Nephron (organoid): ENCODE measurements around the gene SLCO2A1.

Source experiments
- H3K27ac Mint-ChIP-seq, 3 experiments: 2 replicates each; pipeline ENCODE4 v1.8.0; 2020; ENCODE audit warnings: mixed read lengths in 3 of 3, mild to moderate bottlenecking in 2 of 3, moderate library complexity in 1 of 3
- H3K27me3 Mint-ChIP-seq: 2 replicates; pipeline ENCODE4 v1.8.0; 2021; ENCODE audit warnings: low read depth, mild to moderate bottlenecking, moderate library complexity, mixed read lengths
- H3K36me3 Mint-ChIP-seq: 2 replicates; pipeline ENCODE4 v1.8.0; 2020; ENCODE audit warnings: low read depth, mixed read lengths
- H3K4me1 Mint-ChIP-seq: 2 replicates; pipeline ENCODE4 v1.8.0; 2020; ENCODE audit warnings: mixed read lengths
- H3K4me3 Mint-ChIP-seq, 3 experiments: 2 replicates each; pipeline ENCODE4 v1.8.0; 2020; ENCODE audit warnings: mild to moderate bottlenecking in 3 of 3, mixed read lengths in 3 of 3, moderate library complexity in 2 of 3
- H3K9me3 Mint-ChIP-seq: 2 replicates; pipeline ENCODE4 v1.8.0; 2020; ENCODE audit warnings: mixed read lengths
- TF ChIP-seq, protein P1 (sequence below), 3 experiments: fragments of 200-600 bp; sonication (generic); IDR thresholded peaks; one replicate each; pipeline ENCODE4 v1.5.0; 2021; ENCODE audit warnings: antibody characterized with exemption in 3 of 3; ENCODE audit not compliant: unreplicated experiment in 3 of 3

SLCO2A1 gene

DNA sequence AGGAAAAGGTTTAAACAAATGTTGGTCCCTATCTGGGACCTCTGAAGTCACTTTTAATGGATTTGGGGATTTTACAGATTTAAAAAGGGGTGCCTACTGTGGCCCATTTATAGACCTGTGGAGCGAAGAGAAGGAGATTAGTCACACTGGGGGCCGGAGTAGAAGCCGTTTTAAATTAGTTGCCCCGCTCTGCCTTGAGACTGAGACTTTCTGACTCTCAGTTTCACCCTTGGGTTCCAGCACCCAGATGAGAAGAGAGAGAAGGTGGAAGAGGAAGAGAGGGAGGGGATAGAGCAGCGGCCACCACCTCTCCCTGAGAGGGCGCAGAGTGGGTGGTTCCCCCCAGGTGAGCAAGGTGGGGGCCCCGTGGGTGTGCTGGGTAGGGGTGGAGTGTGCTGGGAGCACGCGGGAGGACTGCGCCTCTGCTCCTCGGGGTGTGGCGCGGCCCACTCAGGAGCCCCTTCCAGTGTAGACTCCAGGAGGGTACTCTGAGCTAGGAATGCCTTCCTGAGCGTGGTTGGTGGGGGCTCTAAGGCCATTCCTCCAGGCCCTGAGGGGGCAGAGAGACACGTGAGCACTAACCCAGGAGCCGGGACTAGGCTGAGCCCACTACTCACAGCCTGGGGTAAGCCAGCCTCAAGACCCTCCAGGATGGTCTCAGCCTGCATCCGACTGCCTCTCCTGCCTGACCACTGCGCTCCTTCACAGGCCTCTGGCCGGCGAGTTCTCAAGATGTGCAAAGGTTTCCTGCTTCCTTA, 101.4 kb downstream of the SLCO2A1 start:
- Mint-ChIP-seq H3K9me3 (no peaks in the 10 kb centered on the region), H3K27me3 (peaks cover 32% of the 10 kb centered on the region), H3K4me3 (peak overlapping the region; percentile 75 to 84 (median 81)), H3K4me1 (peaks cover 6% of the 10 kb centered on the region), H3K36me3 (peaks cover 3% of the 10 kb centered on the region), H3K27ac (peak overlapping the region in 2 of 3 experiments; percentile 30 to 54)
- TF ChIP-seq, protein P1, sequence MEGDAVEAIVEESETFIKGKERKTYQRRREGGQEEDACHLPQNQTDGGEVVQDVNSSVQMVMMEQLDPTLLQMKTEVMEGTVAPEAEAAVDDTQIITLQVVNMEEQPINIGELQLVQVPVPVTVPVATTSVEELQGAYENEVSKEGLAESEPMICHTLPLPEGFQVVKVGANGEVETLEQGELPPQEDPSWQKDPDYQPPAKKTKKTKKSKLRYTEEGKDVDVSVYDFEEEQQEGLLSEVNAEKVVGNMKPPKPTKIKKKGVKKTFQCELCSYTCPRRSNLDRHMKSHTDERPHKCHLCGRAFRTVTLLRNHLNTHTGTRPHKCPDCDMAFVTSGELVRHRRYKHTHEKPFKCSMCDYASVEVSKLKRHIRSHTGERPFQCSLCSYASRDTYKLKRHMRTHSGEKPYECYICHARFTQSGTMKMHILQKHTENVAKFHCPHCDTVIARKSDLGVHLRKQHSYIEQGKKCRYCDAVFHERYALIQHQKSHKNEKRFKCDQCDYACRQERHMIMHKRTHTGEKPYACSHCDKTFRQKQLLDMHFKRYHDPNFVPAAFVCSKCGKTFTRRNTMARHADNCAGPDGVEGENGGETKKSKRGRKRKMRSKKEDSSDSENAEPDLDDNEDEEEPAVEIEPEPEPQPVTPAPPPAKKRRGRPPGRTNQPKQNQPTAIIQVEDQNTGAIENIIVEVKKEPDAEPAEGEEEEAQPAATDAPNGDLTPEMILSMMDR (IDR thresholded peaks at IDR 0.05; ENCODE audit: unreplicated experiment in 3 of 3) = no peak

DNA sequence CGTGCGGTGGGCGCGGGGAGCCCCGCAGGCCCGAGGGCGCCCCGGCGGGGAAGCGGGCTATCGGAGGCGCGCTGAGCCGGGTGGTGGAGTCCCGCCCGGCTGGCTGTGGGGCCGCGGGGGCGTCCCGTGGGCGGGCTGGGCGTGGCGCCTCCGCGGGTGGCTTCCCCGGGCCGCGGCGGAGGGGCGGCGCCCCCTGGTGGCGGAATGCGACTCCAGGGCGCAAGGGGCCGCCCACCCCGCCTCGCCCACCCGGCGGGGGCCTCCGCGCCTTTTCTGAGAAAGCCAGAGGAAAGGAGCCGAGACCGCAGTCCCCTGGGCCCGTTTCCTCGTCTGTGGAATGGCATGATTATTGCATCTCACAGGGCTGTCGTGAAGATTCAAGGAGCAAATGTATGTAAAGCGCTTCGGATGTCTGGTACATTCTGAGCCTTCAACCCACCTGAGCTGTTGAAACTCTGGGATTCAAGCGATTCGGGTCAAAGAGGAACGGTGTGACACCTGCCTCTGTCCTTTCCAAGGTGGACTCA, 102.1 kb downstream of the SLCO2A1 start:
- Mint-ChIP-seq H3K9me3 (no peaks in the 10 kb centered on the region), H3K36me3 (no peaks in the 10 kb centered on the region), H3K27ac (peak overlapping the region in 1 of 3 experiments; percentile 43), H3K4me3 (peak overlapping the region; percentile 84 to 86 (median 84)), H3K4me1 (peaks cover 6% of the 10 kb centered on the region), H3K27me3 (peaks cover 32% of the 10 kb centered on the region)
- TF ChIP-seq, protein P1 (IDR thresholded peaks at IDR 0.05; ENCODE audit: unreplicated experiment in 3 of 3) = peak; percentile 63 to 86 (median 72)

DNA sequence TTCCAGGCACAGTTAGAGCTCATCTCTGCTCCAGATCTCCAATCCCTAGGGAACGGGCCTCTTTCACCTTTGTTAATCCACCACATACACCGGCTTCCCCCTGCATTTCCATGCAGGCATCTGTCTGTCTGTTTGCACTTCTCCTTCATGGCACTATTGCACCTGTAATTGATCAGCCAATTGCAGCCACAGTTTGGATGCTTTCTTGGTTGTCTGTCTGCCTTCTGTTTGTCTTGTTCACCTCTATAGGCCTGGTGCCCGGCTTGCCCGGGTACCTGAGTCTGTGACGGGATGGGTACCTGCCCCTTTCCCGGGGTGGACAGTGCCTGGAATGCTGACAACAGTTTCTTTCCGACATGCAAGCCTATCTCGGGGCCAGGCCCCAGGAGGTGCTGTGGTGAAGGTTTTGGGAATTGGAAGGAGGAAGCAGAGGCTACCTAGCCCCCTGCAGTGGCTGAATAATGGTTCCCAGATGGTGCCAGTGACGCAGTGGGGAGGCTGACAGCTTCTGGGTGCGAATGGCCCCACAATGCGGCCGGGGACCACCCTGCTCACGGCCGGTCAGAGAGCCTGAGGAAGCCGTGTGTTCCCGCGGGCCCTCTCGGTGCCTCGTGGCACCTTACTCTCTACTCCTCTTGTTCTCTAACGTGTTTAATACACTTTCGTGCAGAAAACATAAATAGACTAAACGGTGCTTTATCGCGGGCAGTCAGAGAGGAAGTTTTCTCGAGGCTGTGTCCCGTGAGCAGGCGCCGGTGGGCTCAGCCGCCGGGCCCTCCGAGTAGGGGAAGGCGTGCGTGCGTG, 102.8 kb downstream of the SLCO2A1 start:
- H3K27ac Mint-ChIP-seq = peak overlapping the region in 1 of 3 experiments; percentile 5
- H3K36me3 Mint-ChIP-seq = no peaks in the 10 kb centered on the region
- H3K4me1 Mint-ChIP-seq = peaks cover 6% of the 10 kb centered on the region
- peak overlapping the region; percentile 83 to 86 (median 84) for H3K4me3 Mint-ChIP-seq
- H3K9me3 Mint-ChIP-seq = no peaks in the 10 kb centered on the region
- TF ChIP-seq, protein P1 (IDR thresholded peaks at IDR 0.05; ENCODE audit: unreplicated experiment in 3 of 3) = peak in 1 of 3 experiments; percentile 21
- peaks cover 32% of the 10 kb centered on the region for H3K27me3 Mint-ChIP-seq

DNA sequence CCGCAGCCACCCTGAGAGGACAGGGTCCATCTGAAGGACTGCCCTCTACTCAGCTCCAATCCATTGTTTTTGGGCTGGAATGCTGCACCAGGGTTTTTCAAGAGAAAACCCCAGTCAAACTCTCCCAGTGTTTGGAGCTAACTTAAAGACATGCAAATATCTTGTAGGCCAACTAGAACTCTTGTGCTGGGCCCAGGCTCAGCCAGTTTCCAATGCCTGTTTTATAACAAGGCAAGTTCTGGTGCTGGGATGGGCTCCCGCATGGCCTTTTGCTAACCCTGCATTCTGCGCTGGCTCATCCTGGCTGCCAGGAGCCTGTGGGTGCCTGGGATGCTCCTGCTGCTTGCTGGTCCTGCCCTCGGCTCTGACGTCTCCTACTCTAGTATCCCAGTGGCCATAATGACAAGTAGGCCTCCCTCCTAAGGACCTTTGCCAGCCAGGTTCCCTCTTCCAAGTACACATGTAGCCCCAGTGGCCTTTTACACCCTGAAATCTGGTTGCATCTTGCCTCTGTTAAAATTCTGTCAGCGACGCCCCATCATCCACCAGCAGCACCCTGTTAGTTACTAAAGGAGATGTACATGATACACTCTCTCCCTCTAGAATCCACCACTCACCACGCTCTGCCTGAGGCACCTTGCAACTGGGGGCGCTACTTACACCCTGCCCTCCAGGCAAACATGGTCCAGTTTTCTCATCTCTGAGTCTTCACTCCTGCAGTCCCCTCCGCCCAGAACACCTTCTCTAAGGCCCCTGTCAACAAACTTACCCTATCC, 103.6 kb downstream of the SLCO2A1 start:
- Mint-ChIP-seq H3K27ac (peak overlapping the region in 1 of 3 experiments; percentile 5), H3K9me3 (peaks cover 3% of the 10 kb centered on the region), H3K36me3 (no peaks in the 10 kb centered on the region), H3K4me1 (peaks cover 6% of the 10 kb centered on the region), H3K4me3 (peak overlapping the region; percentile 45 to 74 (median 58)), H3K27me3 (peaks cover 32% of the 10 kb centered on the region)
- TF ChIP-seq, protein P1 (IDR thresholded peaks at IDR 0.05; ENCODE audit: unreplicated experiment in 3 of 3) = no peak

DNA sequence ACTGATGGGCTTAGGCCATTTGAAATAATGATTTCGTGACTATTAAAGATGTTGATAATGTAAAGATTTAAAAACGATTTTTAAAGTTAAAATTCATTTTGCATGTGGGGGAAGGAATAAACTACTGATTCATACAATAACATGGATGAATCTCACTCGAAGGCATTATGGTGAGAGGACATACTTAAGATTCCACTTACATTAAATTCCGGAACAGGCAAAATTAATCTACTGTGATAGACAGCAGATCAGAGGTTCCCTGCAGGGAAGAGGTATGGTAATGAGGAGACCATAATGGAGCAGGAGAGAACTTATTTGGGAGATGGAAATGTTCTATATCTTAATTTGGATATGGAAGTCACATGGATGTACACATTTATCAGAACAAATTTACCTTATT, 105.7 kb downstream of the SLCO2A1 start:
- no peaks in the 10 kb centered on the region for H3K36me3 Mint-ChIP-seq
- TF ChIP-seq, protein P1 (IDR thresholded peaks at IDR 0.05; ENCODE audit: unreplicated experiment in 3 of 3) = no peak
- H3K4me1 Mint-ChIP-seq = peaks cover 6% of the 10 kb centered on the region
- peaks cover 3% of the 10 kb centered on the region for H3K9me3 Mint-ChIP-seq
- no peak overlapping the region for H3K4me3 Mint-ChIP-seq
- no peak overlapping the region for H3K27ac Mint-ChIP-seq
- H3K27me3 Mint-ChIP-seq = peaks cover 27% of the 10 kb centered on the region
